Measurements from ENCODE around the gene SYNRG. TPM values are rescaled to one million over a fixed set of nuclear protein-coding genes. Genes with fewer than 3 reads are reported as not detected.

Gene SYNRG
- polyA plus RNA-seq, 1 of the 3 experiments (the other 2 are of a cell fraction): 8.9 TPM

DNA sequence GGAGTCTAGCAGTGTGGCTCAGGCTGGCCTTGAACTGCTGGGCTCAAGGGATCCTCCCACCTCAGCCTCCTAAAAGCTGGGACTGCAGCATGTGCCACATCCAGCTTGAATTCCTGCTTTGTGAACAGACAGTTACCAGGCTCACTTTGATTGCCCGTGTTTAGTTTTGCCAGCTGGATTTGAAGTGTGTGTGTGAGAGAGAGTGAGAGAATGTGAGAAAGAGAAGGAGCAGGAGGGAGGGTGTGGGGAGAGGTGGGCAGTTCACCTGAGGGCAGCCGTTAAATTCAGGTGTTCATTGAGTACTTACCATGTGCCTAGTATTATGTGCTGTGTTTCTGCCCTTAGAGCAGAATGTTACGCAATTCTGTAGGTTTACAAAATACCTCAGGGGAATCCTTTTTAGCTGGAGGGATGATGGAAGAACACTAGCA lies 114.8 kb downstream of the SYNRG start:
- no peak for DNase-seq
- no peaks in the 10 kb centered on the region for H3K27me3 ChIP-seq (ENCODE audit: insufficient read depth)
- peaks cover 0 to 2% of the 10 kb centered on the region in 2 experiments for H3K36me3 ChIP-seq (replicated peaks in 1 of 2; ENCODE audit: control insufficient read depth in 1 of 2, insufficient read depth in 2 of 2, low read length in 1 of 2)
- no peak overlapping the region for H2AFZ ChIP-seq (ENCODE audit: low read depth)
- H3K9me3 ChIP-seq: no peaks in the 10 kb centered on the region
- peaks cover 7 to 10% of the 10 kb centered on the region in 2 experiments; a peak in 3 of 4 replicates for H3K4me1 ChIP-seq (ENCODE audit: control insufficient read depth in 1 of 2, insufficient read depth in 2 of 2, low read depth in 1 of 2, low read length in 1 of 2)
- CTCF ChIA-PET: interaction anchor here (0.6 to 1.9 kb wide), 3 partner anchors 12 to 33 kb away, joined by 4 to 5 read pairs (median 4); no protein-coding TSS in a partner anchor
- H3K9ac ChIP-seq: no peak overlapping the region
- H3K9me2 ChIP-seq: no peaks in the 10 kb centered on the region
- WGBS (ENCODE audit: low lambda C conversion rate): 74% methylated on average over 3 of the region's 3 CpGs
- peaks cover 32% of the 10 kb centered on the region for H4K20me1 ChIP-seq (ENCODE audit: insufficient read depth)
- H3F3A ChIP-seq (replicated peaks; ENCODE audit: insufficient read depth): peaks cover 34% of the 10 kb centered on the region
- POLR2A ChIA-PET: interaction anchor here (0.5 kb wide), 1 partner anchor 68 kb away, joined by 3 read pairs; no protein-coding TSS in a partner anchor
- H3K4me2 ChIP-seq: peak overlapping the region; percentile 26; the same call in 1 of the 2 replicates
- no peak for TF ChIP-seq SMC3 (IDR thresholded peaks at IDR 0.05; ENCODE audit: low read depth, low read length)
- no peak for TF ChIP-seq FOSL2 (IDR thresholded peaks at IDR 0.05; ENCODE audit: borderline replicate concordance, low read depth)
- no peak for TF ChIP-seq RAD21 (IDR thresholded peaks at IDR 0.05; ENCODE audit: low read length)
- TF ChIP-seq, protein P1, sequence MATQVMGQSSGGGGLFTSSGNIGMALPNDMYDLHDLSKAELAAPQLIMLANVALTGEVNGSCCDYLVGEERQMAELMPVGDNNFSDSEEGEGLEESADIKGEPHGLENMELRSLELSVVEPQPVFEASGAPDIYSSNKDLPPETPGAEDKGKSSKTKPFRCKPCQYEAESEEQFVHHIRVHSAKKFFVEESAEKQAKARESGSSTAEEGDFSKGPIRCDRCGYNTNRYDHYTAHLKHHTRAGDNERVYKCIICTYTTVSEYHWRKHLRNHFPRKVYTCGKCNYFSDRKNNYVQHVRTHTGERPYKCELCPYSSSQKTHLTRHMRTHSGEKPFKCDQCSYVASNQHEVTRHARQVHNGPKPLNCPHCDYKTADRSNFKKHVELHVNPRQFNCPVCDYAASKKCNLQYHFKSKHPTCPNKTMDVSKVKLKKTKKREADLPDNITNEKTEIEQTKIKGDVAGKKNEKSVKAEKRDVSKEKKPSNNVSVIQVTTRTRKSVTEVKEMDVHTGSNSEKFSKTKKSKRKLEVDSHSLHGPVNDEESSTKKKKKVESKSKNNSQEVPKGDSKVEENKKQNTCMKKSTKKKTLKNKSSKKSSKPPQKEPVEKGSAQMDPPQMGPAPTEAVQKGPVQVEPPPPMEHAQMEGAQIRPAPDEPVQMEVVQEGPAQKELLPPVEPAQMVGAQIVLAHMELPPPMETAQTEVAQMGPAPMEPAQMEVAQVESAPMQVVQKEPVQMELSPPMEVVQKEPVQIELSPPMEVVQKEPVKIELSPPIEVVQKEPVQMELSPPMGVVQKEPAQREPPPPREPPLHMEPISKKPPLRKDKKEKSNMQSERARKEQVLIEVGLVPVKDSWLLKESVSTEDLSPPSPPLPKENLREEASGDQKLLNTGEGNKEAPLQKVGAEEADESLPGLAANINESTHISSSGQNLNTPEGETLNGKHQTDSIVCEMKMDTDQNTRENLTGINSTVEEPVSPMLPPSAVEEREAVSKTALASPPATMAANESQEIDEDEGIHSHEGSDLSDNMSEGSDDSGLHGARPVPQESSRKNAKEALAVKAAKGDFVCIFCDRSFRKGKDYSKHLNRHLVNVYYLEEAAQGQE (IDR thresholded peaks at IDR 0.05; ENCODE audit: low read depth, low read length): no peak
- TF ChIP-seq, protein P2, sequence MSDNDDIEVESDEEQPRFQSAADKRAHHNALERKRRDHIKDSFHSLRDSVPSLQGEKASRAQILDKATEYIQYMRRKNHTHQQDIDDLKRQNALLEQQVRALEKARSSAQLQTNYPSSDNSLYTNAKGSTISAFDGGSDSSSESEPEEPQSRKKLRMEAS (IDR thresholded peaks at IDR 0.05; ENCODE audit: low read depth): no peak
- TF ChIP-seq MXI1 (IDR thresholded peaks at IDR 0.05; ENCODE audit: low read depth, low read length): no peak
- TF ChIP-seq RXRA (IDR thresholded peaks at IDR 0.05; ENCODE audit: borderline replicate concordance, low read depth): no peak
- TF ChIP-seq FOXJ3 (CRISPR knock-in tag; IDR thresholded peaks at IDR 0.05): no peak
- TF ChIP-seq, protein P3, sequence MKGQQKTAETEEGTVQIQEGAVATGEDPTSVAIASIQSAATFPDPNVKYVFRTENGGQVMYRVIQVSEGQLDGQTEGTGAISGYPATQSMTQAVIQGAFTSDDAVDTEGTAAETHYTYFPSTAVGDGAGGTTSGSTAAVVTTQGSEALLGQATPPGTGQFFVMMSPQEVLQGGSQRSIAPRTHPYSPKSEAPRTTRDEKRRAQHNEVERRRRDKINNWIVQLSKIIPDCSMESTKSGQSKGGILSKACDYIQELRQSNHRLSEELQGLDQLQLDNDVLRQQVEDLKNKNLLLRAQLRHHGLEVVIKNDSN (IDR thresholded peaks at IDR 0.05; ENCODE audit: borderline replicate concordance, low read depth): no peak
- no peak for TF ChIP-seq TEAD4 (IDR thresholded peaks at IDR 0.05; ENCODE audit: borderline replicate concordance, insufficient read depth)
- TF ChIP-seq GABPA (IDR thresholded peaks at IDR 0.05; ENCODE audit: low read depth): no peak
- TF ChIP-seq JUND (IDR thresholded peaks at IDR 0.05): no peak
- no peak for TF ChIP-seq YY1 (IDR thresholded peaks at IDR 0.05; ENCODE audit: low read depth)
- TF ChIP-seq, protein P4, sequence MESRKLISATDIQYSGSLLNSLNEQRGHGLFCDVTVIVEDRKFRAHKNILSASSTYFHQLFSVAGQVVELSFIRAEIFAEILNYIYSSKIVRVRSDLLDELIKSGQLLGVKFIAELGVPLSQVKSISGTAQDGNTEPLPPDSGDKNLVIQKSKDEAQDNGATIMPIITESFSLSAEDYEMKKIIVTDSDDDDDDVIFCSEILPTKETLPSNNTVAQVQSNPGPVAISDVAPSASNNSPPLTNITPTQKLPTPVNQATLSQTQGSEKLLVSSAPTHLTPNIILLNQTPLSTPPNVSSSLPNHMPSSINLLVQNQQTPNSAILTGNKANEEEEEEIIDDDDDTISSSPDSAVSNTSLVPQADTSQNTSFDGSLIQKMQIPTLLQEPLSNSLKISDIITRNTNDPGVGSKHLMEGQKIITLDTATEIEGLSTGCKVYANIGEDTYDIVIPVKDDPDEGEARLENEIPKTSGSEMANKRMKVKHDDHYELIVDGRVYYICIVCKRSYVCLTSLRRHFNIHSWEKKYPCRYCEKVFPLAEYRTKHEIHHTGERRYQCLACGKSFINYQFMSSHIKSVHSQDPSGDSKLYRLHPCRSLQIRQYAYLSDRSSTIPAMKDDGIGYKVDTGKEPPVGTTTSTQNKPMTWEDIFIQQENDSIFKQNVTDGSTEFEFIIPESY (IDR thresholded peaks at IDR 0.05; ENCODE audit: borderline replicate concordance, low read depth): no peak
- TF ChIP-seq NRF1 (IDR thresholded peaks at IDR 0.05; ENCODE audit: low read depth, low read length): no peak
- TF ChIP-seq POLR2AphosphoS5 (IDR thresholded peaks at IDR 0.05; ENCODE audit: low read depth, low read length): no peak
- H3K79me2 ChIP-seq (ENCODE audit: insufficient read depth): peaks cover 94% of the 10 kb centered on the region
- H3K4me3 ChIP-seq (ENCODE audit: low read depth in 2 of 2, low read length in 1 of 2): no peak overlapping the region
- peak overlapping the region in 1 of 2 experiments; percentile 91; a peak in 2 of 4 replicates for H3K27ac ChIP-seq (ENCODE audit: low read depth in 2 of 2, low read length in 1 of 2)

Data from SK-N-SH (cell line).